Liver (tissue), 9 donors: Measurements from ENCODE around the gene GBX1. TPM values are rescaled to one million over a fixed set of nuclear protein-coding genes. Genes with fewer than 3 reads are reported as not detected.

Experiments used
- DNase-seq: peaks from one replicate; pipeline ENCODE4 v3.0.0-alpha.2; 2017; ENCODE audit warnings: low spot score
- H3K27ac ChIP-seq, 2 donors: one replicate each; pipeline ENCODE4 v1.7.0; 2013; ENCODE audit warnings: inconsistent platforms in 2 of 2, low read length in 2 of 2, control low read depth in 1 of 2, low read depth in 1 of 2, mild to moderate bottlenecking in 1 of 2
- H3K27me3 ChIP-seq, 4 donors: one replicate each; pipeline versions ENCODE4 v1.6.1 to v1.7.0; 2013; ENCODE audit warnings: low read length in 3 of 4, inconsistent platforms in 1 of 4, mild to moderate bottlenecking in 1 of 4, moderate library complexity in 1 of 4; ENCODE audit not compliant: control insufficient read depth in 4 of 4, insufficient read depth in 4 of 4
- H3K36me3 ChIP-seq, 4 donors: one replicate each; pipeline versions ENCODE4 v1.6.1 to v1.7.0; 2013; ENCODE audit warnings: low read length in 3 of 4, mild to moderate bottlenecking in 3 of 4, low read depth in 1 of 4, moderate library complexity in 1 of 4; ENCODE audit not compliant: control insufficient read depth in 4 of 4, insufficient read depth in 3 of 4
- H3K4me1 ChIP-seq, 4 donors: one replicate each; pipeline versions ENCODE4 v1.6.1 to v1.7.0; 2013; ENCODE audit warnings: low read length in 3 of 4, mild to moderate bottlenecking in 3 of 4, moderate library complexity in 1 of 4; ENCODE audit not compliant: control insufficient read depth in 4 of 4, insufficient read depth in 4 of 4
- H3K4me3 ChIP-seq, 3 donors: one replicate each; pipeline versions ENCODE4 v1.6.1 to v1.7.0; 2013; ENCODE audit warnings: low read length in 3 of 3, control low read depth in 1 of 3, low read depth in 1 of 3, mild to moderate bottlenecking in 1 of 3
- H3K9ac ChIP-seq, 2 donors: one replicate each; pipeline ENCODE4 v1.7.0; 2013; ENCODE audit warnings: low read length in 2 of 2, mild to moderate bottlenecking in 2 of 2, moderate library complexity in 2 of 2, control low read depth in 1 of 2, low read depth in 1 of 2
- H3K9me3 ChIP-seq, 4 donors: one replicate each; pipeline versions ENCODE4 v1.6.1 to v1.7.0; 2013; ENCODE audit warnings: low read length in 3 of 4; ENCODE audit not compliant: control insufficient read depth in 4 of 4
- EGR1 ChIP-seq, 2 donors: IDR thresholded peaks; 2 replicates each; pipeline ENCODE4 v1.6.1; 2016 to 2018; ENCODE audit warnings: antibody characterized with exemption in 2 of 2, low read depth in 2 of 2
- FOXA1 ChIP-seq: IDR thresholded peaks from 2 replicates; pipeline ENCODE4 v1.6.1; 2016; ENCODE audit warnings: antibody characterized with exemption
- FOXA2 ChIP-seq: IDR thresholded peaks from 2 replicates; pipeline ENCODE4 v1.6.1; 2016; ENCODE audit warnings: antibody characterized with exemption
- GABPA ChIP-seq, 2 donors: IDR thresholded peaks in 1 of 2; conservative IDR thresholded peaks in 1 of 2; 2 replicates each; pipeline ENCODE4 v1.6.1; 2016; ENCODE audit warnings: antibody characterized with exemption in 2 of 2, mild to moderate bottlenecking in 1 of 2, moderate library complexity in 1 of 2
- HNF4A ChIP-seq, 2 donors: conservative IDR thresholded peaks; 2 replicates each; pipeline ENCODE4 v1.6.1; 2016; ENCODE audit warnings: antibody characterized with exemption in 2 of 2, mild to moderate bottlenecking in 2 of 2
- JUND ChIP-seq, 2 donors: IDR thresholded peaks; 2 replicates each; pipeline ENCODE4 v1.6.1; 2016; ENCODE audit warnings: antibody characterized with exemption in 2 of 2
- NR2F2 ChIP-seq: IDR thresholded peaks from 2 replicates; pipeline ENCODE4 v1.6.1; 2016; ENCODE audit warnings: antibody characterized with exemption
- RAD21 ChIP-seq, 2 donors: IDR thresholded peaks; 2 replicates each; pipeline ENCODE4 v1.6.1; 2016; ENCODE audit warnings: antibody characterized with exemption in 2 of 2, mild to moderate bottlenecking in 2 of 2
- SP1 ChIP-seq: IDR thresholded peaks from 2 replicates; pipeline ENCODE4 v1.6.1; 2018; ENCODE audit warnings: antibody characterized with exemption, mild to moderate bottlenecking
- TAF1 ChIP-seq: conservative IDR thresholded peaks from 2 replicates; pipeline ENCODE4 v1.6.1; 2016; ENCODE audit warnings: antibody characterized with exemption, mild to moderate bottlenecking
- YY1 ChIP-seq: IDR thresholded peaks from 2 replicates; pipeline ENCODE4 v1.6.1; 2016; ENCODE audit warnings: antibody characterized with exemption, mild to moderate bottlenecking
- WGBS: extraction: QIAGEN DNeasy Blood & Tissue Kit; methylation state at CpG from one replicate; pipeline ENCODE4 v1.1.7; 2013; 5-methylcytosine and 5-hydroxymethylcytosine counted together
- polyA plus RNA-seq, 2 donors: library from polyadenylated mRNA; stranded (reverse) in 1 of 2; unstranded in 1 of 2; fragments of 200-250 nt in 1 of 2; fragments of >200 nt in 1 of 2; fragmentation: Nextera tagmentation in 1 of 2; extraction: Ambion mirVana in 1 of 2; gene quantifications; one replicate each; pipeline versions ENCODE4 v1.2.1 to v1.2.3, GENCODE V29; 2013 to 2015
- total RNA-seq, 2 donors: library from RNA; depleted of rRNA; stranded (reverse); fragments of >200 nt; gene quantifications; one replicate each; pipeline ENCODE4 v1.2.3, GENCODE V29; 2014
- TF ChIP-seq, protein P1 (sequence below): IDR thresholded peaks from 2 replicates; pipeline ENCODE4 v1.6.1; 2016; ENCODE audit warnings: antibody characterized with exemption, mild to moderate bottlenecking
- TF ChIP-seq, protein P2 (sequence below): IDR thresholded peaks from 2 replicates; pipeline ENCODE4 v1.6.1; 2016; ENCODE audit warnings: antibody characterized with exemption
- TF ChIP-seq, protein P3 (sequence below): fragments of 150-350 bp; IDR thresholded peaks from 2 replicates; pipeline ENCODE4 v1.5.1; 2017; ENCODE audit warnings: improper control_type of control experiment, low read depth, low read length; ENCODE audit not compliant: missing input control
- donor health status: healthy.
- donor health status: healthy.
- donor health status: healthy.
- donor health status: healthy.
- donor health status: healthy.

GBX1 gene
- total and polyA plus RNA-seq, 4 donors: not detected

DNA sequence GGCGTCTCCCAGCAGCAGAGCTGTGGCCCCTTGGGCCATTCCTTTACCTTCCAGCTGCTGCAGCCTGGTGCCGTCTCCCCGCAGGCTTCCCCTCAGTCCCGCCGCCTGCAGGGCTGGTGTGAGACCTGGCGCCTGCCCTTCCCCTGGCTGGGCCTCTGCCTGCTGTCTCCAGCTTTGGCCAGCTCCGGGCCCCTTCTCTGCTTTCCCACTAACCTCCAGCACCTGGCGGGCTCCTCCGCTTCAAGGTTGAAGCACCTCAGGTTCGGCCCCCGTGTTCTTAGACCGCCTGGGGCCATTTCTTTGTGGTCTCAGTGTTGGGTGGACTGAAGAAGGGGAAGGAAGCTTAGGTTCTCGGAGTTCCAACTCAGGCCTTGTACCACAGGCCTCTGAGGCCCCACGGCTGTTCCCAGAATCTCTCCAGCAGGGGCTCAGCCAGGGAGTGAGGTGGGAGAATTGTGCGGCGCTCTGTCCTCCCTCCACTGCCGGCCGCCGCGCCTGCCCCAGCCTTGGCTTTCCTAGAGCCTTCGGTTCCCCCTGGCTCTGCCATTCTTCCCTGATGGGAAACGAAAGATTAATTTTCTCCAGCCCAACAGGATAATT, 30.3 kb downstream of the GBX1 start:
- no peak overlapping the region for H3K27ac ChIP-seq
- peaks cover 24 to 72% (median 30%) of the 10 kb centered on the region in 4 donors for H3K36me3 ChIP-seq
- H3K4me3 ChIP-seq: no peak overlapping the region
- H3K27me3 ChIP-seq: no peaks in the 10 kb centered on the region
- WGBS: 93% methylated on average over 22 of the region's 22 CpGs
- no peaks in the 10 kb centered on the region for H3K4me1 ChIP-seq
- TF ChIP-seq GABPA (IDR thresholded peaks at IDR 0.05 in 1 of 2, conservative IDR thresholded peaks at IDR 0.05 in 1 of 2) (no peak), JUND (IDR thresholded peaks at IDR 0.05) (no peak), NR2F2 (no peak), HNF4A (conservative IDR thresholded peaks at IDR 0.05) (no peak), SP1 (no peak), RAD21 (IDR thresholded peaks at IDR 0.05) (no peak), TAF1 (no peak), FOXA2 (no peak), YY1 (no peak), EGR1 (IDR thresholded peaks at IDR 0.05; ENCODE audit: low read depth in 2 of 2) (no peak)
- TF ChIP-seq, protein P1, sequence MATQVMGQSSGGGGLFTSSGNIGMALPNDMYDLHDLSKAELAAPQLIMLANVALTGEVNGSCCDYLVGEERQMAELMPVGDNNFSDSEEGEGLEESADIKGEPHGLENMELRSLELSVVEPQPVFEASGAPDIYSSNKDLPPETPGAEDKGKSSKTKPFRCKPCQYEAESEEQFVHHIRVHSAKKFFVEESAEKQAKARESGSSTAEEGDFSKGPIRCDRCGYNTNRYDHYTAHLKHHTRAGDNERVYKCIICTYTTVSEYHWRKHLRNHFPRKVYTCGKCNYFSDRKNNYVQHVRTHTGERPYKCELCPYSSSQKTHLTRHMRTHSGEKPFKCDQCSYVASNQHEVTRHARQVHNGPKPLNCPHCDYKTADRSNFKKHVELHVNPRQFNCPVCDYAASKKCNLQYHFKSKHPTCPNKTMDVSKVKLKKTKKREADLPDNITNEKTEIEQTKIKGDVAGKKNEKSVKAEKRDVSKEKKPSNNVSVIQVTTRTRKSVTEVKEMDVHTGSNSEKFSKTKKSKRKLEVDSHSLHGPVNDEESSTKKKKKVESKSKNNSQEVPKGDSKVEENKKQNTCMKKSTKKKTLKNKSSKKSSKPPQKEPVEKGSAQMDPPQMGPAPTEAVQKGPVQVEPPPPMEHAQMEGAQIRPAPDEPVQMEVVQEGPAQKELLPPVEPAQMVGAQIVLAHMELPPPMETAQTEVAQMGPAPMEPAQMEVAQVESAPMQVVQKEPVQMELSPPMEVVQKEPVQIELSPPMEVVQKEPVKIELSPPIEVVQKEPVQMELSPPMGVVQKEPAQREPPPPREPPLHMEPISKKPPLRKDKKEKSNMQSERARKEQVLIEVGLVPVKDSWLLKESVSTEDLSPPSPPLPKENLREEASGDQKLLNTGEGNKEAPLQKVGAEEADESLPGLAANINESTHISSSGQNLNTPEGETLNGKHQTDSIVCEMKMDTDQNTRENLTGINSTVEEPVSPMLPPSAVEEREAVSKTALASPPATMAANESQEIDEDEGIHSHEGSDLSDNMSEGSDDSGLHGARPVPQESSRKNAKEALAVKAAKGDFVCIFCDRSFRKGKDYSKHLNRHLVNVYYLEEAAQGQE: no peak
- TF ChIP-seq, protein P2, sequence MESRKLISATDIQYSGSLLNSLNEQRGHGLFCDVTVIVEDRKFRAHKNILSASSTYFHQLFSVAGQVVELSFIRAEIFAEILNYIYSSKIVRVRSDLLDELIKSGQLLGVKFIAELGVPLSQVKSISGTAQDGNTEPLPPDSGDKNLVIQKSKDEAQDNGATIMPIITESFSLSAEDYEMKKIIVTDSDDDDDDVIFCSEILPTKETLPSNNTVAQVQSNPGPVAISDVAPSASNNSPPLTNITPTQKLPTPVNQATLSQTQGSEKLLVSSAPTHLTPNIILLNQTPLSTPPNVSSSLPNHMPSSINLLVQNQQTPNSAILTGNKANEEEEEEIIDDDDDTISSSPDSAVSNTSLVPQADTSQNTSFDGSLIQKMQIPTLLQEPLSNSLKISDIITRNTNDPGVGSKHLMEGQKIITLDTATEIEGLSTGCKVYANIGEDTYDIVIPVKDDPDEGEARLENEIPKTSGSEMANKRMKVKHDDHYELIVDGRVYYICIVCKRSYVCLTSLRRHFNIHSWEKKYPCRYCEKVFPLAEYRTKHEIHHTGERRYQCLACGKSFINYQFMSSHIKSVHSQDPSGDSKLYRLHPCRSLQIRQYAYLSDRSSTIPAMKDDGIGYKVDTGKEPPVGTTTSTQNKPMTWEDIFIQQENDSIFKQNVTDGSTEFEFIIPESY: no peak
- no peaks in the 10 kb centered on the region for H3K9me3 ChIP-seq
- H3K9ac ChIP-seq: no peak overlapping the region
- DNase-seq: no peak

DNA sequence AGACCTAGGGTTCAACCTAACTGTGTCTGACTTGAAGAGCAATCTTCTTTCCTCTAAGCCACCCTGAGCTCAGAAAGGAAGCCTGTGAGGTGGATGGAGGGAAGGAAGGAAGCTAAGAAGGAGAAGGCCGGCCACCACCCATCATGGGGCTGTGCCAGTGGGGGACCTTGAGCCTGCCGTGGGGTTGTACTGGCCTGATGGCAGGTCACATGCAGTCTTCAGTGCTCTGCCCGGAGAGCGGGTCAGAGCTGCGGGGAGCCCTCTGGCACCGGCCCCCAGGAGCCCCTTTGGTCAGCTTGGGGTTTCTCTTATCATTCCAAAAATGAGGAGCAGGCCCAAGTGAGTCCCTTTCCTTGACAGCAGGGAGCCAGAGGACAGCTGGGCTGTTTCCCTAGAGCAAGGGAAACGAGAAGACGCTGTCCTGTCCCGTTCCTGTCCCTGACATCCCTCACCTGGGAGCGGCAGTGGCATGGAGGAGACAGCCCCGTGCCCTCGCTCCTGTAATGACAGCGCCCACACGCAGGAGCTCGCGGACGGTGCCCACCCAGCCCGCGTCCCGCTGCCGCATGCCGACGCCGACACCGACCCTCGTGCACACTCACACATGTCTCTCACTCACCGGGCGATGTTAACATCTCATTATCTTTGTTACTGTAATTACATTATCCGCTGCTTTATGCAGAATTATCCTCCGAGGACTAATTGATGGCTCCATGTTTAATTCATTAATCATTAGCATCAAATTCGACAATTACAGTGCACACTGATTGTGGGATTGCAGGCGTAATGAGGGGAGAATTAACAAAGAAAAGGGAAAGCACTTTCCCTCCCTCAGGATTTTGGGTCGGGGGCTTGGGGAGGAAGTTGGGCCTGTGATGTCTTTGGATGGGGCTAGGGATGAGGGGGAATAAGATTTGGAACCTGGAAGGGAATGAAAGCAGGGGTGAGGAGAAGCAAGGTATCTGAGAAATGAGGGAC, 31.3 kb downstream of the GBX1 start:
- Histone ChIP-seq H3K36me3 (peaks cover 21 to 70% (median 26%) of the 10 kb centered on the region in 4 donors), H3K9me3 (no peaks in the 10 kb centered on the region), H3K27ac (no peak overlapping the region), H3K4me1 (no peaks in the 10 kb centered on the region), H3K9ac (no peak overlapping the region), H3K4me3 (no peak overlapping the region), H3K27me3 (no peaks in the 10 kb centered on the region)
- TF ChIP-seq SP1 (no peak), FOXA1 (no peak), TAF1 (no peak)
- TF ChIP-seq, protein P2: no peak
- TF ChIP-seq, protein P3, sequence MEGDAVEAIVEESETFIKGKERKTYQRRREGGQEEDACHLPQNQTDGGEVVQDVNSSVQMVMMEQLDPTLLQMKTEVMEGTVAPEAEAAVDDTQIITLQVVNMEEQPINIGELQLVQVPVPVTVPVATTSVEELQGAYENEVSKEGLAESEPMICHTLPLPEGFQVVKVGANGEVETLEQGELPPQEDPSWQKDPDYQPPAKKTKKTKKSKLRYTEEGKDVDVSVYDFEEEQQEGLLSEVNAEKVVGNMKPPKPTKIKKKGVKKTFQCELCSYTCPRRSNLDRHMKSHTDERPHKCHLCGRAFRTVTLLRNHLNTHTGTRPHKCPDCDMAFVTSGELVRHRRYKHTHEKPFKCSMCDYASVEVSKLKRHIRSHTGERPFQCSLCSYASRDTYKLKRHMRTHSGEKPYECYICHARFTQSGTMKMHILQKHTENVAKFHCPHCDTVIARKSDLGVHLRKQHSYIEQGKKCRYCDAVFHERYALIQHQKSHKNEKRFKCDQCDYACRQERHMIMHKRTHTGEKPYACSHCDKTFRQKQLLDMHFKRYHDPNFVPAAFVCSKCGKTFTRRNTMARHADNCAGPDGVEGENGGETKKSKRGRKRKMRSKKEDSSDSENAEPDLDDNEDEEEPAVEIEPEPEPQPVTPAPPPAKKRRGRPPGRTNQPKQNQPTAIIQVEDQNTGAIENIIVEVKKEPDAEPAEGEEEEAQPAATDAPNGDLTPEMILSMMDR: no peak
- WGBS: 96% methylated on average over 33 of the region's 33 CpGs
- DNase-seq: no peak
